H1 (cell line): ENCODE results near the gene LENG9.

Experiments
- BCL11A ChIP-seq, 2 experiments: IDR thresholded peaks; one replicate each; pipeline ENCODE4 v1.6.1; 2011; ENCODE audit warnings: low read depth in 2 of 2, low read length in 2 of 2, mild to moderate bottlenecking in 2 of 2
- CTCF ChIP-seq, 3 experiments: IDR thresholded peaks; 1 replicate in 2 of 3; 2 replicates in 1 of 3; pipeline versions ENCODE4 v1.5.1 to v1.6.1; 2011; ENCODE audit warnings: low read length in 3 of 3, mild to moderate bottlenecking in 3 of 3, inconsistent platforms in 2 of 3, low read depth in 1 of 3, moderate library complexity in 1 of 3; ENCODE audit not compliant: insufficient read depth in 1 of 3; ENCODE audit errors: control extremely low read depth in 1 of 3
- EP300 ChIP-seq, 2 experiments: IDR thresholded peaks; 1 replicate in 1 of 2; 2 replicates in 1 of 2; pipeline ENCODE4 v1.6.1; 2011 to 2012; ENCODE audit warnings: low read depth in 2 of 2, low read length in 2 of 2, mild to moderate bottlenecking in 2 of 2, borderline replicate concordance in 1 of 2, inconsistent platforms in 1 of 2, moderate library complexity in 1 of 2
- HDAC2 ChIP-seq, 2 experiments: fragments of 300-600 bp in 1 of 2; sonication (generic) in 1 of 2; IDR thresholded peaks; 2 replicates each; pipeline ENCODE4 v1.6.1; 2011 to 2012; ENCODE audit warnings: low read depth in 2 of 2, low read length in 2 of 2, mild to moderate bottlenecking in 2 of 2, moderate library complexity in 2 of 2, borderline replicate concordance in 1 of 2, inconsistent platforms in 1 of 2
- PHF8 ChIP-seq: fragments of 200-600 bp; sonication (generic); conservative IDR thresholded peaks from 2 replicates; pipeline ENCODE4 v1.7.1; 2012; ENCODE audit warnings: low read depth, mild to moderate bottlenecking, inconsistent platforms, low read length, moderate library complexity
- POLR2A ChIP-seq, 2 experiments: IDR thresholded peaks; 1 replicate in 1 of 2; 2 replicates in 1 of 2; pipeline ENCODE4 v1.6.1; 2011; ENCODE audit warnings: low read depth in 2 of 2, low read length in 2 of 2, mild to moderate bottlenecking in 2 of 2; ENCODE audit errors: control extremely low read depth in 1 of 2
- RXRA ChIP-seq: IDR thresholded peaks from 2 replicates; pipeline ENCODE4 v1.6.1; 2011; ENCODE audit warnings: low read depth, mild to moderate bottlenecking, low read length, moderate library complexity; ENCODE audit not compliant: insufficient read depth

GRCh38 chr19:54418030-54418929, 45.3 kb downstream of the LENG9 start:
- TF ChIP-seq EP300 (IDR thresholded peaks at IDR 0.05; ENCODE audit: borderline replicate concordance in 1 of 2, low read depth in 2 of 2, low read length in 2 of 2), result no peak
- TF ChIP-seq POLR2A (IDR thresholded peaks at IDR 0.05; ENCODE audit: control extremely low read depth in 1 of 2, low read depth in 2 of 2, low read length in 2 of 2), result no peak
- TF ChIP-seq CTCF (IDR thresholded peaks at IDR 0.05; ENCODE audit: control extremely low read depth in 1 of 3, insufficient read depth in 1 of 3, low read depth in 1 of 3, low read length in 3 of 3), result no peak
- no peak for TF ChIP-seq BCL11A (IDR thresholded peaks at IDR 0.05; ENCODE audit: low read depth in 2 of 2, low read length in 2 of 2)
- TF ChIP-seq PHF8, result no peak
- no peak for TF ChIP-seq HDAC2 (IDR thresholded peaks at IDR 0.05; ENCODE audit: borderline replicate concordance in 1 of 2, low read depth in 2 of 2, low read length in 2 of 2)
- TF ChIP-seq RXRA, result no peak
